IMR-90 (cell line): ENCODE results near the gene OR11G2.

Experiments used
- BHLHE40 ChIP-seq: fragments of 150-350 bp; IDR thresholded peaks from 2 replicates; pipeline ENCODE4 v1.6.1; 2016; ENCODE audit warnings: mild to moderate bottlenecking, low read depth, low read length
- CEBPB ChIP-seq: IDR thresholded peaks from 2 replicates; pipeline ENCODE4 v1.6.1; 2012; ENCODE audit warnings: low read depth, low read length, improper control_type of control experiment
- CHD1 ChIP-seq: IDR thresholded peaks from 2 replicates; pipeline ENCODE4 v1.6.1; 2012; ENCODE audit warnings: low read depth, low read length, improper control_type of control experiment
- CTCF ChIP-seq: conservative IDR thresholded peaks from 2 replicates; pipeline ENCODE4 v1.5.1; 2012; ENCODE audit warnings: mild to moderate bottlenecking, low read depth, low read length, improper control_type of control experiment
- FOS ChIP-seq: fragments of 150-350 bp; IDR thresholded peaks from 2 replicates; pipeline ENCODE4 v1.6.1; 2016; ENCODE audit warnings: low read depth, low read length
- MAFK ChIP-seq: IDR thresholded peaks from 2 replicates; pipeline ENCODE4 v1.6.1; 2012; ENCODE audit warnings: low read depth, low read length, improper control_type of control experiment
- MAZ ChIP-seq: IDR thresholded peaks from 2 replicates; pipeline ENCODE4 v1.6.1; 2012; ENCODE audit warnings: low read depth, mild to moderate bottlenecking, low read length, improper control_type of control experiment, moderate library complexity, borderline replicate concordance
- POLR2A ChIP-seq: IDR thresholded peaks from 2 replicates; pipeline ENCODE4 v1.6.1; 2012; ENCODE audit warnings: mild to moderate bottlenecking, low read depth, low read length
- RAD21 ChIP-seq: IDR thresholded peaks from 2 replicates; pipeline ENCODE4 v1.6.1; 2012; ENCODE audit warnings: low read length, improper control_type of control experiment
- USF2 ChIP-seq: fragments of 150-350 bp; IDR thresholded peaks from 2 replicates; pipeline ENCODE4 v1.6.1; 2017; ENCODE audit warnings: mild to moderate bottlenecking, antibody characterized with exemption, low read length, low read depth

GRCh38 chr14:20144820-20145219, 45.9 kb upstream of the OR11G2 start:
- TF ChIP-seq POLR2A (no peak), CTCF (no peak), CHD1 (no peak), FOS (no peak), RAD21 (no peak), USF2 (no peak), MAFK (no peak), CEBPB (no peak), BHLHE40 (no peak), MAZ (no peak)
